ENCODE measurements around the gene ISYNA1.
A peak's percentile ranks its signal among the peaks of the same experiment; 100 is the strongest.

The ISYNA1 gene

GRCh38 chr19:18442941-18443340, 5.0 kb upstream of the ISYNA1 start:
- DNase-seq = no peak

DNA sequence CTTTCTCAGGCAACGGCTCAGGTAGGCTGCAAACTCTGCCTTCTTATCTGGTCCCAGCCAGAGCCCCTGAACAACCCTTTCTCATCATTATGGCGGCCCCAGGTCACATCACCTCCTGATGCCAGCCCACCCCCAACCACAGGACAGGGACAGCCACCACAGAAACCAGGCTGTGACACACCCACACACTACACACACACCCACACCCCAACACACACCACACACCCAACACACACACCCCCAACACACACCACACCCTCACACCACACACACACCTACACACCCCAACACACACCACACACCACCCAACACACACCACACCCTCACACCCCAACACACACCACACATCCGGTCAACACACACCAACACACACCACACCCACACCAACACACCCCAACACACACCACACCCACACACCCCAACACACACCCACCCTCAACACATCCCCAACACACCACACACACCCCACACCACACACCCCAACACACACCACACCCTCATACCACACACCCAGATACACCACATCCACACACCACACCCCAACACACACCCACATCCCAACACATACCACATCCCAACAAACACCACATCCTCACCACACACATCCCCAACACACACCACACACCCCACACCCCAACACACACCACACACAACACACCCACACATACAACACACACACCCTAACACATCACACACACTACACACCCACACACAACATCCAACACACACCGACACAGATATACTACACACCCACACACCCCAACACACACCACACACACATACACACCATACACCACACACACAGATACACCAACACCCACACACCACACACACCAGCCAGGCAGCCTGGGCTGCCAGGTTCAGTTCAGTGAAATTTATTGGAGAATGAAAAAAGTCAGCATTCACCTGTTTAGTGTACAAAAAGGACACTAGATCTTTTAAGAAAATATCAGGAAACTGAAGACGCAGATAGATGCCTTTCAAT, 4.2 kb upstream of the ISYNA1 start:
- DNase-seq = no peak

DNA sequence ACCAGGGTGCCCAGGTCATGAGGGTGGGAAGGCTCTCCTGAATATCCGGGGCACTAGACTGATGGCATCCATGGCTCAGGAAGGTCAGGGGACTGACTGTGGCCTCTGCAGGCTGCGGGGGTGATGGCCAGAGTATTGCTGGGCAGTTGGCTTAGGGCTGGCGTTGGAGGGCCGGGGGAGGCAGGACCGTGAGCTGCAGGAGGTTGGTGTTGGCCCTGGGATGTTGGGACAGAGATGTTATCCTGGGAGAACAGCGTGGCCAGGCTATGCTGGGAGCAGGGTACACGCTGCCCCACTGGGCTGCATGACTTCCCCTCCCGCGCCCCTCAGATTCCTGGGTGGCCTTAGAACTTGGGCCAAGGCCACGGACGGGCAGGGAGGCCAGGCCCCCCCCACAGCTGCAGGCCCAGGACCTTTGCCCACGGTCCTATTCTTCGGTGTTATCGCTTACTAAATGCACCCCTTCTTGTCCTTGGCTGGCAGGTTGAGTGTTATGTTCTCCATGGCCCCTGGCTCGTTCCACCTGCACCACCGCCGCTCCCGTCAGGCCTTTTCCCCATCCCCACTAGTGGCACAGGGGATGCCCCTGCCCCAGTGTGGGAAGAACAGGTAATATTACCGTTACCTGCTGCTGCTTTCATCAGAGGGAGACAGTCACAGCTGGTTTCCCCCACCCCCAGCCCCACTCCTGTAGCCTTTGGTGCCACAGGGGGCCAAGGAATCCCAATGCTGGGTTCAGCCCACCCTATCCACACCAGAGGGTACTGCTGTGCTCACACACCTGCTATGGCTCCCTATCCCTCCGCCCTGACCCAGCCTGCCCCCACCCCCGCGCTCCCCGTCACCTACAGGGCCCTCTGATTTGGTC, 3.2 kb upstream of the ISYNA1 start:
- DNase-seq = no peak

- DNase-seq = no peak
Observed at GRCh38 chr19:18440415-18440877, 2.5 kb upstream of the ISYNA1 start.

DNA sequence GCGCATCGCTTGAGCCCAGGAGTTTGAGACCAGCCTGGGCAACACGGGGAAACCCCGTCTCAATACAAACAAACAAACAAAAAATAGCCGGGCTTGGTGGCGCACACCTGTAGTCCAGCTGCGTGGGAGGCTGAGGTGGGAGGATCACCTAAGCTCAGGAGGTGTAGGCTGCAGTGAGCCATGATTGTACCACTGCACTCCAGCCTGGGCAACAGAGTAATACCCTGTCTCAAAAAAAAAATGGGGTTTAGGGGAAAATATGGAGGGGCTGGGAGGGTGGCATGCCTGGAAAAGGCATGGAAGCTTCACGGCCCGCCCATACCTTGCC, 1.9 kb upstream of the ISYNA1 start:
- no peak for DNase-seq

- no peak for DNase-seq
Observed at GRCh38 chr19:18439025-18439909, 1.3 kb upstream of the ISYNA1 start.

DNA sequence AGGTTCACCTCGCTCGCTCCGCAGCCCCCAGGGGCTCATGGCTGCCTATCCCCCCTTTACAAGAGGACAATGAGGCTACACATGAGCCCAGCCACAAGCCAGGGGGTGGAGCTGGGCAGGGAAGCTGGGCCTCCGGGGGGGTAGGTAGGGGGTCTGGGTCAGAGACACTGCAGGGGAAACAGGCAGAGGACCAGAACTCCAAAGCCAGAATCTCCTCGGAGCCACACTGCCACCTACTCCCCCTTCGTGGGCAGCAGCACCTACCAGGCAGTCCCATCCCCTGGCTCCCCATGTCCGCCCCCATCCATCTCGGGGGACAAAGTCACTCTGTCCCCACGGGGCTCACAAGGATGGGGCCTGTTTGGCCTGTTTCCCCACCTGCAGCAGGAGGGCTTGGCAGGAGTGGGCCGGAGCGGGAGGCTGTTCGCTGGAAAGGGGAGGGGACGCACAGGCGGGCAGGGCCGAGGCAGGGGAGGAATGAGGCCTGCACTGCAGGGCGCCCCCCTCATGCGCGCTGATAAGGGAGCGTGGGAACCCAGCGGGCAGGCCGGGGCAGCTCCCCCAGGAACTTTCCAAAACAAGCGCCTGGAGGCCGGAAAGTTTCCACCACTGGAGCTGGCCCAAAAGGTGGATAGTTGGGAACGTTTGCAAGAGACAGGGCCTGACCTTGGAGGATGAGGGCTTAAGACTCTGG, 545 bp upstream of the ISYNA1 start:
- DNase-seq = no peak

DNA sequence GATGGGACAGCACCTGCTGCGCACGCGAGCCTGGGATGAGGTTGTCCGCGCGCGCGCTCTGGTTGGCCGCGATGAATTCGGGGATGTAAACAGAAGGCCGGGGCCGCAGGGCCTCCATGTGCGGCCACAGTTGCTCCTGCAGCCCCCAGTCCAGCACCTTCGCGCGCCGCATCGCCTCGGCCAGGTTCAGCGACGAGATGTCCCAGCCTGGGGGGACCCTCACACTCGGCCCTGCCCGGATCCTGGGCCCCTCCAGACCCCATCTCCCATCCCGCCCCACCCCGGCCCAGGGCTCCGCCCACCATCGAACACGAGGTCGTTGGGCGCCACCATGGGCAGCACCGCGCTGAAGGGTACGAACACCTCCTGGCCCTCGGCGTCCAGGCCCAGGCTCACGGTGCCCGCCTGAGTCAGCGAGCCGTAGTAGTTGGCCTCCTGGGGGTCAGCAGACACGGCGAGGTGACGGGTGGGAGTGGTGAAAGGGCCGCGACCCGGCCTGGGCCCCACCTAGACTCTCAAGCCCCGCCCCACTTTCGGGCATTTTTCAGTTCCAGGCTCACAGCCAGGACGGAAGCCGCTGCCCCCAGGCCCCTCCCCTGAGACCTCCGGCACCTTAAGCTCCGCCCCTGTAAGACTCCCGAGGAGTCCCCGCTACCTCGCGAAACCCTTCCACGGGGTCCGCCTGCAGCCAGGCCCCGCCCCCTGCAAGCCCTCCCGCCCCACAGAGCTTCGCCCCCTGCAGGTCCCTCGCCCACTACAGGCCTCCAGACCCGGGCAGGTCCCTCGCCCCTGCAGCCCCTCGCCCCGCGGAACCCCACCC, 1.1 kb downstream of the ISYNA1 start:
- peak; percentile 68 for DNase-seq

DNA sequence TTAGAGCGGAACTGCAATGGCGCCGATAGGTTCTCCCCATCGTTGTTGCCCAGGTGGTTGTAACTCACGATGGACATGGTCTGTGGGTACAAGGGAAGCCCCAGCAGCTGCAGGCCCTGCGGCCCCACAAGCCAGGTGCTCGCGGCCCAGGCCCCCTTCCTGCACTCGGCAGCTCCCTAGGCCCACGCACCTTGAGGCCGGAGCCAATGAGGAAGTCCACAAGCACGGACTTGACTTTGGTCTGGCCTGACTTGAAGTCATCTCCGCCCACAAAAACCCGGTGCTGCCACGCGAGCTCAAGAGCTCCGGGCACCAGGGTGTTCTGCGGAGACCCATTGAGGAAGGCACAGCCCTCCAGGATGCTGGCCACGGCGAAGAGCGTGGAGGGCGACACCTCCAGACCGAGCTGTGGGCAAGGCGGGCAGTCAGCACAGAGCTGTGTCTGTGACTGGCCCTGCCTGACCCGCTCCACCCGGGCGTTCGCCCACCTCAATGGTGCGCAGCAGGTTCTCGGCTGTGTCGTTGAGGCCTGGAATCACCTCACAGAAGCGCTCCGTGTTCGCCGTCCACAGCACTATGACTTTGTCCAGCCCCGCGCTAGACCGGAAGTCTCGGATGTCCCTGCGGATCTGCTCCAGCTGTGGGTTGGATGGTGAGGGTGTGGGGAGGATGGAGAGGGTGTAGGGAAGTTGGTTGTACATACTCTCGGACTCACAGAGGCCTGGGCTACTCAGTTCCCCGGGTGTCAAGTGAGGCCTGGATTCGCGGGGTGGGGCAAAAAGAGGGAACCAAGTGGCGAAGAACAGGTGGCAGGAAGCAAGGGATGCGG, 1.9 kb downstream of the ISYNA1 start:
- no peak for DNase-seq

DNA sequence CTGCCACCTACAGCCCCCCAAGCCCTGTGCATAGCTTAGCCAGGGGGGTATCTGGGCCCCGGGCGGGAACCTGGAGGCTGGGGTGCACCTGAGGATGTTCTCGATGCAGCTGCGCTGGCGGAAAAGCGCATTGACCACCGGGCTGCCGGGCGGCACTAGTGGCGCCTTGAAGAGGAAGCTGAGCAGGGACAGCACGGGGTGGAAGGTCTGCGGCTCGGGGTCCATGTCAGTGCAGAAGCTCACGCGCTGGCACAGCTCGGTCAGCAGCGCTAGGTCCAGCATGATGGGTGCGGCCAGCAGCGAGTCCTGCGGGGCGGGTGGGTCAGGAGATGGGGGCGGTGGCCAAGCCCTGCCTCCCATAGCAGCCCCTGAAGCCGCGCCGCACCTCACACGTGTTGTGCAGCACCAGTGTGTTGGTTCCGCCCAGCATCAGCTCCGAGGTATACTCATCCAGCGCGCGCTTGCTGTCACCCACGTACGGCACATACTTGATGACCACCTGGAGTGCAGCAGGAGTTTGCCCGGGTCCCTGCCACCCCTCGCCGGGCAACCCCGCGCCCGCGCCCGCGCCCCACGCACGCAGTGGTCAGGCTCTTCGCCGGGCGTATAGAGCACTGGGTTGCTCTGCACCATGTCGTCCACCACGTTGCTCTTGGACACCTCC, 2.6 kb downstream of the ISYNA1 start:
- DNase-seq = no peak

DNA sequence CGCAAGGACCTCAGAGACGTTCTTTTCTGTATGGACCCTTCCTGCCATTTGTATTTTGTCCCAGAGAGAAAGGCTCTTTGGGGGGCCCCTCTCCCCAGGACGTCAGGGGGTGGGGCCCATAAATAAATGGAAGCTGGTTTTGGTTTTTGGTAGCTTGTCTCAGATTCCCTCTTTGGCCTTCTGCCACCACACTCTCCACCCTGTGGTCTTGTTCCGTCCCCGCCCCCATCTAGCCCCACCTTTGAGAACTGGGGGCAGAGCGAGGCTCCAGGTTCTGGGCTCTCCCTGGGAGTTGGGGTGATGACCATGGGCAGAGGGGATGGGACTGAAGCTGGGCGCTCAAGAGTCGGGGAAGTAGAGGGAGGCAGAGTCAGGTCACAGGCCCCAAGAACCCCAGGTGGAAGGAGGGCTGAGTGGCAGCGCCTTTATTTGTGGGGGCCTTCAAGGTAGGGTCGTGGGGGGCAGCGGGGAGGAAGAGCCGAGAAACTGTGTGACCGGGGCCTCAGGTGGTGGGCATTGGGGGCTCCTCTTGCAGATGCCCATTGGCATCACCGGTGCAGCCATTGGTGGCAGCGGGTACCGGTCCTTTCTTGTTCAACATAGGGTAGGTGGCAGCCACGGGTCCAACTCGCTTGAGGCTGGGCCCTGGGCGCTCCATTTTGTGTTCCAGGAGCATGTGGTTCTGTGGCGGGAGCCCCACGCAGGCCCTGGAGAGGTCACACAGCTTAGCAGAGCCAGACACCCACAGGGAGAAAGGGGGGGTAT, 3.3 kb downstream of the ISYNA1 start:
- no peak for DNase-seq

DNA sequence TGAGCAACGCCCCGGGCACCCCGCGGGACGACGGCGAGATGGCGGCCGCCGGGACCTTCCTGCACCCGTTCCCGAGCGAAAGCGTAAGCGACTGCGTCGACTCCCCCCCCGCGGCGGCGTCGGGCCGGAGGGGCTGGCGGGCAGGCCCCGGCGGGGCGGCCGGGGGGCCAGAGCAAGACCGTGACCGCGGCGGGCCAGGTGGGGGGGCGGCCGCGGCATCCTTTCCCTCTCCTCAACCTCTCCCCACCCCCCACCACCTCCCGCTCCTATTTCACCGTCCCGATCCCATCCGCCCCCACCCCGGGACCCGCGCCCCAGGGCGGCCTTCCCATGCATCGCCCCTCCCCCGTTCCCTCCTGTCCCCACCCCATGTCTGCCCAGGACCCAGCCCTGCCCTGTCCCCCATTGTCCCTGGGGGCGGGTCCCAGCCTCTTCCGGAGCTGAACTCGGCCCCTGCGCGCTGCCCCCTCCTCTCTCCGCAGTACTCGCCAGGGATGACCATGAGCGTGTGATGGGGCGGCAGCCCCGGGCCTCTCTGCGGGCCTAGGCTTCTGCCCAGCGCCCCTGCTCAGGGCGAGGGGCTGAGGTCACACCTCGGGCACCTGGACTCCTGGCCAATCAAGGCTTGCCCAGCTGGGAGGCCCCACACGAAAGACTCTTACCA, 4.1 kb downstream of the ISYNA1 start:
- no peak for DNase-seq

GRCh38 chr19:18433015-18433691, 4.8 kb downstream of the ISYNA1 start:
- DNase-seq = peak; percentile 43

- DNase-seq = no peak
Observed at GRCh38 chr19:18432275-18433014, 5.5 kb downstream of the ISYNA1 start.

DNA sequence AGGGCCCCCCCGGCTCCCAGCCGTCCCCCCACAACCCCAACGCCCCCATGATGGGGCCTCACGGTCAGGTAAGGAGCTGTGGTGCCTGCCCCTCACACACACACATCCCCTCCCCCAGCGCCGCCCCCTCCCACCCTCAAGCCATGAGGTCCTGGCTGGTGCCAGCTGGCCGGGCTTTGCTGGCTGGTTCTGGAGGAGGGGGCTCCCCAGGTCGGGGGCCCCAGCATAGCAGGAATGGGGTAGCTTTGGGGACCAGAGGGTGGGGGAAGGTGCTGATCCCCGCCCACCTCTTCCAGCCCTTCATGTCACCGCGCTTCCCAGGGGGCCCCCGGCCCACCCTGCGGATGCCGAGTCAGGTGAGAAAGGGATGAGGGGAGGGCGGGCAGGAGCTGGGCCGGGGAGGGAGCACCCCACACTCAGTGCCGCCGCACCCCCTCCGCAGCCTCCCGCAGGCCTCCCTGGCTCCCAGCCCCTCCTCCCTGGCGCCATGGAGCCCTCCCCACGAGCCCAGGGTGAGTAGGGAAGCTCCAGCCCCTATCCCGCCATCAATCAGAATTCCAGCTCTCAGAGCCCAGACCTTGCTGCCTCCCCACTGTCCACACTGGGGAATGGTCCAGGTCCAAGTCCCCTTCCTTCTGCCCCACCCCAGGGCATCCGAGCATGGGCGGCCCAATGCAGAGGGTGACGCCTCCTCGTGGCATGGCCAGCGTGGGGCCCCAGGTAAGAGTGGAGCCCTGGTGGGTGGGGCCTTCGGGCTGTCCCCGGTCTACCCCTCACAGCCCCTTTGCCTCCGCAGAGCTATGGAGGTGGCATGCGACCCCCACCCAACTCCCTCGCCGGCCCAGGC, 6.4 kb downstream of the ISYNA1 start:
- no peak for DNase-seq

All from stimulated activated CD4-positive, alpha-beta T cell treated with anti-CD3 and anti-CD28 coated beads, Interleukin-4, amount 100 ng/mL, for 1 hour (primary cell).